GM13977 (cell line): ENCODE results near the gene KLC4.

Experiments used
- DNase-seq: peaks from one replicate; pipeline ENCODE4 v3.0.0; 2012; ENCODE audit warnings: low spot score
- in situ Hi-C: fragments of 300-500 bp; cut with MboI; formaldehyde crosslinking; loops from one replicate; pipeline ENCODE4 v1.12.0; 2022; ENCODE audit warnings: low sequenced_read_pairs, low pct_unique_long_range_greater_than_20kb, mixed read lengths, inconsistent platforms; ENCODE audit not compliant: unreplicated experiment
- TF ChIP-seq, protein P1 (sequence below): IDR thresholded peaks from 2 replicates; pipeline ENCODE4 v1.5.1; 2012; ENCODE audit warnings: mild to moderate bottlenecking, control low read depth; ENCODE audit not compliant: insufficient read depth; ENCODE audit errors: extremely low read depth, missing control alignments

KLC4 gene

DNA sequence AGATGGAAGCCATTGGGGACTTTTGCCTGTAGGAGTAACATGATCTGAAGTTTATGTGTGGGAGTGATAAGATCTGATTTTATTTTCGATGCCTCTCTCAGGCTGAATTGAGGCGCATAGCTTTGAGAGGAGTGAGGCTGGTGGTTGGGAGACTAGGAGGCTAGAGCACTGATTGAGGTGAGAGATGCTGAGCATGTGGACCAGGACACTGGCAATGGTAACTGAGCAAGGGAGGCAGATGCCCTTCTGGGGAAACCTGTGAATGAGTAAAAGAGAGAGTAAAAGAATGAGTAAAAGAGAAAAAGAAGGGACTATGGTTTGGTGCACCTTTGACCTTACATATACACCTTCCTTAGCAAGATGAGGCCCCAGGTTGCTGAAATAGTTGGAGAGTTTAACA is 35.0 kb upstream of the KLC4 start:
- TF ChIP-seq, protein P1, sequence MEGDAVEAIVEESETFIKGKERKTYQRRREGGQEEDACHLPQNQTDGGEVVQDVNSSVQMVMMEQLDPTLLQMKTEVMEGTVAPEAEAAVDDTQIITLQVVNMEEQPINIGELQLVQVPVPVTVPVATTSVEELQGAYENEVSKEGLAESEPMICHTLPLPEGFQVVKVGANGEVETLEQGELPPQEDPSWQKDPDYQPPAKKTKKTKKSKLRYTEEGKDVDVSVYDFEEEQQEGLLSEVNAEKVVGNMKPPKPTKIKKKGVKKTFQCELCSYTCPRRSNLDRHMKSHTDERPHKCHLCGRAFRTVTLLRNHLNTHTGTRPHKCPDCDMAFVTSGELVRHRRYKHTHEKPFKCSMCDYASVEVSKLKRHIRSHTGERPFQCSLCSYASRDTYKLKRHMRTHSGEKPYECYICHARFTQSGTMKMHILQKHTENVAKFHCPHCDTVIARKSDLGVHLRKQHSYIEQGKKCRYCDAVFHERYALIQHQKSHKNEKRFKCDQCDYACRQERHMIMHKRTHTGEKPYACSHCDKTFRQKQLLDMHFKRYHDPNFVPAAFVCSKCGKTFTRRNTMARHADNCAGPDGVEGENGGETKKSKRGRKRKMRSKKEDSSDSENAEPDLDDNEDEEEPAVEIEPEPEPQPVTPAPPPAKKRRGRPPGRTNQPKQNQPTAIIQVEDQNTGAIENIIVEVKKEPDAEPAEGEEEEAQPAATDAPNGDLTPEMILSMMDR: no peak
- in situ Hi-C loops: no loop called here
- no peak for DNase-seq

DNA sequence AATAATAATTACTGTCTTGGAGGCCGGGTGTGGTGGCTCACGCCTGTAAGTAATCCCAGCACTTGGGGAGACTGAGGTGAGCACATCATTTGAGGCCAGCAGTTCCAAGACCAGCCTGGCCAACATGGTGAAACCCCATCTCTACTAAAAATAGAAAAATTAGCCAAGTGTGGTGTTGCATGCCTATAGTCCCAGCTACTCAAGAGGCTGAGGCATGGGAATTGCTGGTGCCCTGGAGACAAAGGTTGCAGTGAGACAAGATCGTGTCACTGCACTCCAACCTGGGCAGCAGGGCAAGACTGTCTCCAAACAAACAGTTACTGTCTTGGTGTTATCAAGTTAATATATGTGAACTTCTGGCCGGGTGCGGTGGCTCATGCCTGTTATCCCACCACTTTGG is 33.1 kb upstream of the KLC4 start:
- DNase-seq: no peak
- in situ Hi-C loops: no loop called here
- TF ChIP-seq, protein P1: no peak

DNA sequence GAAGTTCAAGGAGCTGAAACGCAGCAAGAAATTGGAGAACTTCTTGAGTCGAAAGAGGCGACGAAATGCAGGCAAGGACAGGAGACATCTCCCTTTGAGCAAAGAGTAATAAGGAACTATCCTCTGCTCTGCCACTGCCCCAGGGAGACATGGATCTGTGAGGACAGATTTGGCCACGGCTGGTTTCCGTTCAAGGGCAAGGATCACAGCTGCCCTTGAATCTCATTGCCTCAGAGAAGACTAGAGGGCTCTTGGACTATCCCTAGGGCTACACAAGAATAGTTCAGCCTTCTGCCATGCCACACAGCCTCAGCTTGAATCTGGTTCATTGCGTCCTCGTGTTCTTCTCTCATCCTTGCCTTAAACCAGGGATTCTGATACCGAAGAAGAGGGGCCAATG is 30.3 kb upstream of the KLC4 start:
- TF ChIP-seq, protein P1: no peak
- DNase-seq: no peak
- in situ Hi-C loops: no loop called here

DNA sequence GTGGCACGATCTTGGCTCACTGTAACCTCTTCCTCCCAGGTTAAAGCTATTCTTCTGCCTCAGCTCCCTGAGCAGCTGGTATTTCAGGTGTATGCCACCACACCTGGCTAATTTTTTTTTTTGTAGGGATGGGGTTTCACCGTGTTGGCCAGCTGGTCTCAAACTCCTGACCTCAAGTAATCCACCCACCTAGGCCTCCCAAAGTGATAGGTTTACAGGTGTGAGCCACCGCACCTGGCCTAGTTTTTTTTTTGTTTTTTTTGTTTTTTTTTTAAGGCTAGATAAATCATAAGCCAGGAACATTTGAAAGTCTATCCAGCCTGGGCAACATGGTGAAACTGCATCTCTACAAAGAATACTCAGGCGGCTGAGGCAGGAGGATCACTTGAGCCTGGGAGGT is 27.1 kb upstream of the KLC4 start:
- TF ChIP-seq, protein P1: no peak
- DNase-seq: no peak
- in situ Hi-C loops: no loop called here

DNA sequence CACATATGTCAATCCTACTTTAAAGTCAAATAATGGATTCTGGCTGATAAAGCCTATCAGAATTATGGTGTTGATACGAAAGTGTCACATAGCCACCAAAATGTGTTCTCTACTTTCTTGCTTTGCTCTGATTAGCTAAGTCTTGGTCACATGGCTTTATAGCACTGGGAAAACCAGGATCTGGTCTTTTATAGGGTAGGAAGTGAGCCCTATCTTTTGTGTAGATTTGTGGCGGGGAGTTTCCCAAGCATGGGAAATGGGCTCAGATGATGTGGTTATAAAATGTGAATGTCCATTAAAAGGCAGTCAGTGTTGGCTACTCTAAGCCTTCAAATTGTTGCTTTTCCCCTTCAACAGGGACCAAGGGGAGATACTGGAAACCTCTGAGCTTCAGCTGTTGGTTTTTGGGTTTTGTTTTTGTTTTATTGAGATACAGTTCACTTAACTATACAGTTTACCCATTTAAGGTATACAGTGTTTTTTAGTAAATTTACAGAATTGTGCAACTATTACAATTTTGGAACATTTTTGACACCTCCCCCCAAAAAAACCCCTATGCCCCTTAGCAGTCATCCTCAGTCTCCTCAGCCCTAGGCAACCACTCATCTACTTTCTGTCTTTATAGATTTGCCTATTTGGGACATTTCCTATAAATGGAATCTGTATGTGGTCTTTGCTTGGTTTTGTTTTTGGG is 25.8 kb upstream of the KLC4 start:
- in situ Hi-C loops: no loop called here

DNA sequence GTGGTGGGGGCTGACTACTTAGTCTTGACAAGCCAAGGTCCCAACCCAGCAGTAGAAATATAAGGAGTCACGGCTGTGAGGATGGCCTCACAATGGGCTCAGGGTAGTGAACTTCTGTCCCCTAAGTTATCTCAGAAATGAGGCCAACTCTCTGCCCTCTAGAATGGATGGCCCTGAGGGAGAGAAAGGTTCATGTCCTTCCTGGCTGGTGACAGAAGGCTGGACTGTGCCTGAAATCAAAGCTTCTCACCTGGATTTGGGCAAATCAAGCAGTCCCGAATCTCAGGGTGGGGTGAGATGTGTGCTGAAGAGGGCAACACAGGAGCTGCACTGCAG is 25.3 kb upstream of the KLC4 start:
- in situ Hi-C loops: no loop called here
- DNase-seq: no peak
- TF ChIP-seq, protein P1: no peak

More for the DNA sequence above, 25.8 kb upstream of the KLC4 start:
- TF ChIP-seq, protein P1: no peak
- DNase-seq: no peak
